Measurements from ENCODE around the gene SMARCA2. TPM values are rescaled to one million over a fixed set of nuclear protein-coding genes. Genes with fewer than 3 reads are reported as not detected.

The SMARCA2 gene
- total and polyA plus RNA-seq, 9 donors, result 108 to 404 (median 199) TPM

DNA sequence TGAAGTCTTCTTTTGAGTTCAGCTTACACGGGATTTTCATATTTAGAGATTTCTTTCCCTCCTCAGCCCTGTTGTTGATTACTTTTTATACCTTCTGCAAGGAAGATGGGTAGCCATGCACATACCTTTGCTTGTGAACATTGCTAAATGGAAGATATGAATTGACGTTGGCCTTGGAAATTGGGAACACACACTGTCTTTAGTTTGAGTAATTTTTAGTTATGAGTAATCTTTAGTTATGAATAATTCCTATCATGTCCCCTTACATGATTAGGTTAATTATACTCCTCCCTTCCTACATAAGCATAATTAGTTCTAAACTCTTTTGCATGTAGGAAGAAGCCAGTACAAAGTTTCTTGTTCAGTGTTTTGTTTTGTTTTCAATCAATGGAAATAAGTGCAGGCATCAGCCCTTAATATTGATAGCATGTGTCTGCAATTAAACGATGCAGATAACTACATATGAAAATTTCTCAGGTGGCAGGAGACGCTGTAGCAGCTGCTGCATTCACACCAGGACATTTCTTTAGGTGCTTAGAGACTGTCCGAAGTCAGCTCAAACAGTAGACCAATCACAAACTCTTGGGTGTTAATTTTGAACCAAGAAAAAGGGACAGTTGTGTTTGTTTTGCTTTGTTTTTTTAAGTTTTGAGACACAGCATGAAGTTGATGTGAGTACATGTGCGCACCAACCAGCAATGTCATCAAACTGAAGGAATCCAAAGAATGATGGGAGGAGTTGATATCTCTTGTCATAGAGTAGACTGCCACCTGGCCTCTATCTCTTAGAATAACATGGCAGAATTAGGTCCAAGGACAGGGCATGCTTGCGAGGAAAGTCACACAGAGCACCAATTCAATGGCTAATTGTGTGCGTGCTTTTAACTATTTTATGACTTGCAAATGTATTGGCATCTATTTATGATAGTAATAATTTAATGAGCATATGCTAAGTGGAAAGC is 51.4 kb downstream of the SMARCA2 start:
- H3K36me3 ChIP-seq, result no peaks in the 10 kb centered on the region
- no peak overlapping the region for H3K27ac ChIP-seq
- H3K27me3 ChIP-seq, result no peaks in the 10 kb centered on the region
- no peaks in the 10 kb centered on the region for H3K9me3 ChIP-seq
- WGBS, 3 donors, result 69 to 78% (median 72%) methylated on average over 8 of the region's 8 CpGs
- no peak for DNase-seq
- intact Hi-C loops (cut with DNase I), result no loop called here
- no peak for TF ChIP-seq EP300 (IDR thresholded peaks at IDR 0.05)
- TF ChIP-seq, protein P1, sequence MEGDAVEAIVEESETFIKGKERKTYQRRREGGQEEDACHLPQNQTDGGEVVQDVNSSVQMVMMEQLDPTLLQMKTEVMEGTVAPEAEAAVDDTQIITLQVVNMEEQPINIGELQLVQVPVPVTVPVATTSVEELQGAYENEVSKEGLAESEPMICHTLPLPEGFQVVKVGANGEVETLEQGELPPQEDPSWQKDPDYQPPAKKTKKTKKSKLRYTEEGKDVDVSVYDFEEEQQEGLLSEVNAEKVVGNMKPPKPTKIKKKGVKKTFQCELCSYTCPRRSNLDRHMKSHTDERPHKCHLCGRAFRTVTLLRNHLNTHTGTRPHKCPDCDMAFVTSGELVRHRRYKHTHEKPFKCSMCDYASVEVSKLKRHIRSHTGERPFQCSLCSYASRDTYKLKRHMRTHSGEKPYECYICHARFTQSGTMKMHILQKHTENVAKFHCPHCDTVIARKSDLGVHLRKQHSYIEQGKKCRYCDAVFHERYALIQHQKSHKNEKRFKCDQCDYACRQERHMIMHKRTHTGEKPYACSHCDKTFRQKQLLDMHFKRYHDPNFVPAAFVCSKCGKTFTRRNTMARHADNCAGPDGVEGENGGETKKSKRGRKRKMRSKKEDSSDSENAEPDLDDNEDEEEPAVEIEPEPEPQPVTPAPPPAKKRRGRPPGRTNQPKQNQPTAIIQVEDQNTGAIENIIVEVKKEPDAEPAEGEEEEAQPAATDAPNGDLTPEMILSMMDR (IDR thresholded peaks at IDR 0.05), result no peak
- no peak for TF ChIP-seq POLR2A (IDR thresholded peaks at IDR 0.05)
- no peaks in the 10 kb centered on the region for H3K4me1 ChIP-seq (ENCODE audit: insufficient read depth)
- H3K4me3 ChIP-seq, result no peak overlapping the region

DNA sequence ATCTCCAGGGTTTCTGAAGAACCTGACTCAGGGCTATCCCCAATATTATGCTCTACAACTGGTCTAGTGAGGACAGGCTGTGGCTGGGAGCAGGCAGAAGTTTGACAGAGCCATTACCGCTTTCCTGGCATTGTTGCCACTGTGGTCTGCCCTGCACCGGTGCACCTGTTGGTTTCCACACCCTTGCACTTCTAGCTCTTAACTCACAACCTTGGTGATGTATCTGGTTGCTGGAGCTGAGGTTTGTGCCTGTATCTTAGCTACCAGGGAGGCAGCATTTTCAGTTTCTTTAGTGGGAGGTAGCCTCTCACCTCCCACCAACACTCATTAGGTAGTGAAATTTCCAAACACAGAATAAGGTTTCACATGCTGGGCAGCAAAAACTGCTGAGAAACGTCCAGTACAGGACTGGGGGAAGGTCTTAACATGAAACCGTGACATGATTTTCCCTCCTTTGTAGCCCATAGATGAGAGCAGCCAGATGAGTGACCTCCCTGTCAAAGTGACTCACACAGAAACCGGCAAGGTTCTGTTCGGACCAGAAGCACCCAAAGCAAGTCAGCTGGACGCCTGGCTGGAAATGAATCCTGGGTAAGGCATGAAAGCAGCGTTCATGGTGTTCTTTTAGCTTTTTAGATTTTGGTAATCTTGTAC is 57.7 kb downstream of the SMARCA2 start:
- intact Hi-C loops (cut with DNase I), result no loop called here
- no peaks in the 10 kb centered on the region for H3K9me3 ChIP-seq
- H3K27me3 ChIP-seq, result no peaks in the 10 kb centered on the region
- TF ChIP-seq POLR2A (IDR thresholded peaks at IDR 0.05), result no peak
- TF ChIP-seq EP300 (IDR thresholded peaks at IDR 0.05), result no peak
- TF ChIP-seq, protein P1 (IDR thresholded peaks at IDR 0.05), result no peak
- peaks cover 2% of the 10 kb centered on the region for H3K36me3 ChIP-seq
- WGBS, 3 donors, result 87 to 89% (median 89%) methylated on average over 8 of the region's 8 CpGs
- H3K27ac ChIP-seq, result no peak overlapping the region
- no peak overlapping the region for H3K4me3 ChIP-seq
- no peaks in the 10 kb centered on the region for H3K4me1 ChIP-seq (ENCODE audit: insufficient read depth)
- DNase-seq, result no peak

DNA sequence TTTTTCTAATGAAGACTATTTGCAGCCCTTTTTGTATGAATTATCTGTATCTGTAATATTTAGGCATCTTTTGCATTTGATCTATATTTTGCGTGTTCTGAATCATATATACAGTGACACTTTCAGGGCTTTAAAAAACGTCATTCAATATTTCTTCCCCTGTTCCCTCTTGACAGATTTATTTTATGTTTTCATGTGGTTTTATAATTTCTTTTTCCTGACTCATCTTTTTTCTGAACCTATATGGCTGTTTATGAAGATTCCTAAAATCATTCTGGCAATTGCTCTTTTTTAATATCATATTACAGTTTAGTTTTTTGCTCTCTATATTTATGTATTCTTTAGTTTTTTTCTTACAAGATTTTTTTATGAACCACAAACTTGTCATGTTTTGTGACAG is 67.6 kb downstream of the SMARCA2 start:
- Histone ChIP-seq H3K27me3 (no peaks in the 10 kb centered on the region), H3K4me3 (no peak overlapping the region), H3K27ac (no peak overlapping the region), H3K9me3 (no peaks in the 10 kb centered on the region), H3K36me3 (no peaks in the 10 kb centered on the region), H3K4me1 (ENCODE audit: insufficient read depth) (no peaks in the 10 kb centered on the region)
- intact Hi-C loops (cut with DNase I), result no loop called here
- no peak for TF ChIP-seq EP300 (IDR thresholded peaks at IDR 0.05)
- TF ChIP-seq, protein P1 (IDR thresholded peaks at IDR 0.05), result no peak
- no peak for TF ChIP-seq POLR2A (IDR thresholded peaks at IDR 0.05)
- no peak for DNase-seq
- 69 to 76% (median 73%) methylated on average over 2 of the region's 2 CpGs for WGBS, 3 donors

DNA sequence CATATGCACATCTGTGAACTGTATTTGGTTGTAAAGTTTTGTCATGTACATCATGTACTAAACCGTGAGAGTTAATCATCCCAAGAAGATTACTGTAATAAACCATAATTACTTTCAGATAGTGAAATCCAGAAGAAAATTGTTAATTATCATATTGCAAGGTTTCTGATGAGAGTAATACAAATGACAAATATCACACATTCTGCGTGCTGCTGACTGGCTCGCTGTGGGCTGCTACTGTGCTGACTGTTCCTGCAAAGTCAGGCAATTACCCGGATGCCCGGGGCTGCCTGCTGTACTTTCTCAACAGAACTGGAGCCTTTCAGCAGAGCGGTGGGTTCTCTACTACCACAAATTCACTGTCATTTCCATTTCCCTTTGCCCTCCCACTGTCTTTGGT is 68.3 kb downstream of the SMARCA2 start:
- WGBS, 3 donors, result 85 to 90% (median 88%) methylated on average over 6 of the region's 6 CpGs
- H3K4me1 ChIP-seq (ENCODE audit: insufficient read depth), result no peaks in the 10 kb centered on the region
- H3K27me3 ChIP-seq, result no peaks in the 10 kb centered on the region
- H3K27ac ChIP-seq, result no peak overlapping the region
- intact Hi-C loops (cut with DNase I), result no loop called here
- no peaks in the 10 kb centered on the region for H3K9me3 ChIP-seq
- DNase-seq, result no peak
- H3K4me3 ChIP-seq, result no peak overlapping the region
- H3K36me3 ChIP-seq, result no peaks in the 10 kb centered on the region
- TF ChIP-seq, protein P1 (IDR thresholded peaks at IDR 0.05), result no peak
- TF ChIP-seq EP300 (IDR thresholded peaks at IDR 0.05) (no peak), POLR2A (IDR thresholded peaks at IDR 0.05) (no peak)
